Osteocyte (in vitro differentiated cells): ENCODE measurements around the gene GADL1. TPM values are rescaled to one million over a fixed set of nuclear protein-coding genes. Genes with fewer than 3 reads are reported as not detected.

Experiments
- DNase-seq: peaks from one replicate; pipeline ENCODE4 v3.0.0; 2021; ENCODE audit warnings: mixed read lengths; ENCODE audit not compliant: unreplicated experiment; ENCODE audit errors: extremely low spot score
- H3K27ac Mint-ChIP-seq: one replicate; pipeline ENCODE4 v1.8.0; 2021; ENCODE audit warnings: mild to moderate bottlenecking, mixed read lengths; ENCODE audit not compliant: unreplicated experiment
- H3K27me3 Mint-ChIP-seq: one replicate; pipeline ENCODE4 v1.8.0; 2021; ENCODE audit warnings: mixed read lengths; ENCODE audit not compliant: unreplicated experiment
- H3K36me3 Mint-ChIP-seq: one replicate; pipeline ENCODE4 v1.8.0; 2021; ENCODE audit warnings: mixed read lengths; ENCODE audit not compliant: unreplicated experiment
- H3K4me1 Mint-ChIP-seq: one replicate; pipeline ENCODE4 v1.8.0; 2021; ENCODE audit warnings: mixed read lengths; ENCODE audit not compliant: unreplicated experiment
- H3K4me3 Mint-ChIP-seq: one replicate; pipeline ENCODE4 v1.8.0; 2021; ENCODE audit warnings: mild to moderate bottlenecking, moderate library complexity, mixed read lengths; ENCODE audit not compliant: unreplicated experiment
- H3K9me3 Mint-ChIP-seq: one replicate; pipeline ENCODE4 v1.8.0; 2021; ENCODE audit warnings: mixed read lengths; ENCODE audit not compliant: unreplicated experiment
- CTCF ChIP-seq: fragments of 200-600 bp; sonication (generic); IDR thresholded peaks from 2 replicates; pipeline ENCODE4 v1.5.0; 2021; ENCODE audit warnings: antibody characterized with exemption, mild to moderate bottlenecking, moderate library complexity
- total RNA-seq: library from RNA; stranded (reverse); gene quantifications from 2 replicates; pipeline ENCODE4 v1.2.1, GENCODE V29; 2021

GADL1 gene
- total RNA-seq, 1 donor from 2014 or later = not detected

- no peak for DNase-seq
- Mint-ChIP-seq H3K27ac (no peak overlapping the region), H3K4me1 (no peaks in the 10 kb centered on the region), H3K4me3 (no peak overlapping the region), H3K27me3 (peaks cover 60% of the 10 kb centered on the region), H3K9me3 (no peaks in the 10 kb centered on the region), H3K36me3 (no peaks in the 10 kb centered on the region)
- TF ChIP-seq CTCF = no peak
Observed at GRCh38 chr3:30886888-30887287, 7.6 kb downstream of the GADL1 start.

GRCh38 chr3:30878862-30879261 lies 15.6 kb downstream of the GADL1 start:
- Mint-ChIP-seq H3K4me3 (no peak overlapping the region), H3K9me3 (no peaks in the 10 kb centered on the region), H3K27me3 (peaks cover 41% of the 10 kb centered on the region), H3K27ac (no peak overlapping the region), H3K36me3 (no peaks in the 10 kb centered on the region), H3K4me1 (no peaks in the 10 kb centered on the region)
- no peak for DNase-seq
- no peak for TF ChIP-seq CTCF

- no peak overlapping the region for H3K27ac Mint-ChIP-seq
- no peak overlapping the region for H3K4me3 Mint-ChIP-seq
- no peaks in the 10 kb centered on the region for H3K9me3 Mint-ChIP-seq
- DNase-seq = no peak
- no peaks in the 10 kb centered on the region for H3K4me1 Mint-ChIP-seq
- TF ChIP-seq CTCF = no peak
- peaks cover 47% of the 10 kb centered on the region for H3K27me3 Mint-ChIP-seq
- H3K36me3 Mint-ChIP-seq = no peaks in the 10 kb centered on the region
Observed at GRCh38 chr3:30875505-30875904, 19.0 kb downstream of the GADL1 start.

GRCh38 chr3:30873671-30874070 lies 20.8 kb downstream of the GADL1 start:
- H3K9me3 Mint-ChIP-seq = no peaks in the 10 kb centered on the region
- no peaks in the 10 kb centered on the region for H3K36me3 Mint-ChIP-seq
- no peaks in the 10 kb centered on the region for H3K4me1 Mint-ChIP-seq
- TF ChIP-seq CTCF = no peak
- no peak overlapping the region for H3K27ac Mint-ChIP-seq
- H3K4me3 Mint-ChIP-seq = no peak overlapping the region
- DNase-seq = no peak
- peaks cover 47% of the 10 kb centered on the region for H3K27me3 Mint-ChIP-seq

GRCh38 chr3:30872879-30873278 lies 21.6 kb downstream of the GADL1 start:
- Mint-ChIP-seq H3K36me3 (no peaks in the 10 kb centered on the region), H3K27me3 (peaks cover 47% of the 10 kb centered on the region), H3K4me1 (no peaks in the 10 kb centered on the region), H3K27ac (no peak overlapping the region), H3K9me3 (no peaks in the 10 kb centered on the region), H3K4me3 (no peak overlapping the region)
- no peak for DNase-seq
- TF ChIP-seq CTCF = no peak
